Activated CD8-positive, alpha-beta memory T cell treated with anti-CD3 and anti-CD28 coated beads for 4 hours (primary cell): Measurements from ENCODE around the gene PCAT6.
"Not testable (repeated sequence)": the region's sequence is repeated elsewhere in the genome, so short reads cannot be mapped to it uniquely, and the experiment has no call there.

Experiments
- DNase-seq, 2 donors: peaks; one replicate each; pipeline ENCODE4 v3.0.0-alpha.2; 2020; ENCODE audit warnings: low read depth in 2 of 2

PCAT6 gene

GRCh38 chr1:202810615-202811295 is at the start of gene PCAT6:
TSS of gene PCAT6 (plus strand) at chr1:202810954.
- peak; percentile 71 to 76 for DNase-seq

- DNase-seq = no peak
These were observed 48.7 kb upstream of the PCAT6 start for GRCh38 chr1:202762019-202762418.

DNA sequence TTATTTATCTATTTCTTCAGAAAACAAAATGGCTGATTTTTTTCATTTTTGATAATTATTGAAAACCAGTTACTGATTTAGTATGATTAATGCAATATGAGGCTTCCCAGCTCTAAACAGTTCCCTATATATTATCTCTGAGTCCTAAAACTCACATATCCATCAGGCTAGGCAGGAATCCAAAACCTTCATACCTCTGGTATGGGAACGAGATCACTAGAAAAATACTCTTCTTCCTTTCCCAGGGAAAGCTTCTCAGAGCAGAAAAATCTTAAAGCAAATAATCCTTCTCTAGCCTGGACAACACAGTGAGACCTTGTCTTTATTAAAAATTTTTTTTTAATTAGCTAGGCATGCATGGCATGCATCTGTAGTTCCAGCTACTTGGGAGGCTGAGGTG is 45.0 kb upstream of the PCAT6 start:
- no peak for DNase-seq

GRCh38 chr1:202770135-202770534 is 40.6 kb upstream of the PCAT6 start:
- DNase-seq = no peak

DNA sequence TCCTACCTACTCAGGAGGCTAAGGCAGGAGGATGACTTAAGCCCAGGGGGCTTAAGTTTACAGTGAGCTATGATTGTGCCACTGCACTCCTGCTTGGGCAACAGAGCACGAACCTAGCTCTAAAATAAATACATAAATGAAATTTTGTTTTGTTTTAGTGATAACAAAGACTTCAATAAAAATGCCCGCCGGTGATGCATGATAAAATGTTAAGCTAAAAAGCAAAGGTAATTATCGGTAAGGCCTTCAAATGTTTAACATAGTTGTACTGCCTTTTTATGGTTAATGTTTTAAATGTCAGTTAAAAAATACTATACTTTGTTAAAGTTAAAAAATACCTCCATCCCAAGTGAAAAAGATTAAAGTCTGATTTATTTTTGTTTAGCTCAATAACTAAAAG is 29.6 kb upstream of the PCAT6 start:
- no peak for DNase-seq

DNA sequence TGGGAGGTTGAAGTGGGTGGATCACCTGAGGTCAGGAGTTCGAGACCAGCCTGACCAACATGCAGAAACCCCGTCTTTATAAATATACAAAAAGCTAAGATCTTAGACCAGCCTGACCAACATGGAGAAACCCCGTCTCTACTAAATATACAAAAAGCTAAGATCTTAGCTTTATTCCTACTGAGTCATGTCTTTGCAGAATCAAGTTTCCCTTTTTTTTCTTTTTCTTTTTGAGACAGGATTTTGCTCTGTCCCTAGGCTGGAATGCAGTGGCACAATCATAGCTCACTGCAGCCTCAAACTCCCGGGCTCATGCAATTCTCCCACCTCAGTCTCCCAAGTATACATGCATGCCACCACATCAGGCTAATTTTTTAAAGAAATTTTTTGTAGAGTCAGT is 23.9 kb upstream of the PCAT6 start:
- no peak for DNase-seq

DNA sequence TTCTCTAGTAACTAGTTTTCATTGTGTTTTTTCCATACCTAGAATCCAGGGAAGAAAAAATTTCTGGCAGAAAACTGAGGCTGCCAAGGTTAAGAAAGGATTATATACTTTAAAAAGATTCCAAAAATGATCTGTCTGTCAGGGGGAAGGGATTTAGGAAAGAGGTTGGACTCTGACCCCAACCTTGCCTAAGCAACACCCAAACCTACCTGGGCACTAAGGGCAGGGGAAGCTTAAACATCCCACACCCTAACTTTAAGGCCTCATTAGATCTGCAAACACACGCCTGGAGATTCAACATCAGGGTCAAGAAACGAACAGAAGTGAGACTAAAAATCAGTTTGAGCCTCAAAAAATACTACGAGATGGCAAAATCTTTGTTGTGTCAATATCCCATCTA is 22.0 kb upstream of the PCAT6 start:
- DNase-seq = no peak

GRCh38 chr1:202791077-202791747 is 19.5 kb upstream of the PCAT6 start:
- DNase-seq = no peak

DNA sequence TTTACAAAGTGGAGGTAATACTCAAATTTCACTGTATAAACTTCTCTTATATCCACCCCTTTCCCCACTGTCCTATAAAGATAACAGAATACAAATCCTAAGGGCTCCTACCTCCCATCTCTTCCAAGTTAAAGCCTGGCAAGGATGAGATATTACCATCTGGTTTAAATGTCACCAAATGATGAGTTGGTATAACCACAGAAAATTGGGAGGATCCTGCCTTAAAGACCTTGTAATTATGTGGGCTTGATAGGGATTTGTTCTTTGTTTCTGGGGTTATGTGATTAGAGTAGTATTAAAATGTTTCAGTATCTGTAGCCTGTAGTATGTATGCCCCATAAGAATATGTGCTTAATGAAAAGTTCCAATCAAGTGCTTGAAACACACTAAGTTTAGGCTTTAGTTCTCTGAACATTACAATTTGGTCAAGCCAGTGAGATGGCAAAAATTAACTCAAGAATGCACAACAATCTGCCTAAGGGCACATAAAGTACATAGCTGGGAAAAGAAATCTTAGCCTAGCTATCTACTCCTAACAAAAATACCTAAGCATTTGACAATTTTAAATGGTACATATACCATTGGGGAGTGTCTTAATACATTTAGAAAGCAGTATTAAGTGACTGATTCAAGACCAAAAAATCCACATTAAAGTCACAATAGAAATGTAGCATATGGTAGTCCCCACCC is 16.6 kb upstream of the PCAT6 start:
- DNase-seq = no peak

DNA sequence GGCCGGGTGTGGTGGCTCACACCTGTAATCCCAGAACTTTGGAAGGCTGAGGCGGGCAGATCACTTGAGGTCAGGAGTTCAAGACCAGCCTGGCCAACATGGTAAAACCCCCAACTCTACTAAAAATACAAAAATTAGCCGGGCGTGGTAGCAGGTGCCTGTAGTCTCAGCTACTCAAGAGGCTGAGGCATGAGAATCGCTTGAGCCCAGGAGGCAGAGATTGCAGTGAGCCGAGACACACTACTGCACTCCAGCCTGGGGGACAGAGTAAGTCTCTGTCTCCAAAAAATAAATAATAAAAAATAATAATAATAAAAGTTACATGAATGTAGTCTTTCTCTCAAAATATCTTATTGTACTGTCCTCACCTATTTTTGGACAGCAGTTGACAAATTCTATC is 15.8 kb upstream of the PCAT6 start:
- not testable (repeated sequence) for DNase-seq

GRCh38 chr1:202796670-202797069 is 14.1 kb upstream of the PCAT6 start:
- DNase-seq = no peak

DNA sequence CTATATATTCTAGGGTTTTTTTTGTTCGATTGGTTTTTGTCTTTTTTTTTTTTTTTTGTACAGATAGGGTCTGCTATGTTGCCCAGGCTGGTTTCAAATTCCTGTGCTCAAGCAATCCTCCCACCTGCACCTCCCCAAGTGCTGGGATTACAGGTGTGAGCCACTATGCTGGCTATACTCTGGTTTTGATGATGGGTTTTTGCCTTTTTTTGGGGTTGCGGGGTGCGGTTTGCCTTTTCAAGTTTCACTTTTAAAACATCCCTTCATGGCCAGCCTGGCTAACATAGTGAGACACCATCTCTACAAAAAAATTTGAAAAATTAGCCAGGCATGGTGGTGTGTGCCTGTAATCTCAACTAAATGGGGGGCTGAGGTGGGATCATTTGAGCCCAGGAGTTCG is 12.5 kb upstream of the PCAT6 start:
- no peak for DNase-seq

DNA sequence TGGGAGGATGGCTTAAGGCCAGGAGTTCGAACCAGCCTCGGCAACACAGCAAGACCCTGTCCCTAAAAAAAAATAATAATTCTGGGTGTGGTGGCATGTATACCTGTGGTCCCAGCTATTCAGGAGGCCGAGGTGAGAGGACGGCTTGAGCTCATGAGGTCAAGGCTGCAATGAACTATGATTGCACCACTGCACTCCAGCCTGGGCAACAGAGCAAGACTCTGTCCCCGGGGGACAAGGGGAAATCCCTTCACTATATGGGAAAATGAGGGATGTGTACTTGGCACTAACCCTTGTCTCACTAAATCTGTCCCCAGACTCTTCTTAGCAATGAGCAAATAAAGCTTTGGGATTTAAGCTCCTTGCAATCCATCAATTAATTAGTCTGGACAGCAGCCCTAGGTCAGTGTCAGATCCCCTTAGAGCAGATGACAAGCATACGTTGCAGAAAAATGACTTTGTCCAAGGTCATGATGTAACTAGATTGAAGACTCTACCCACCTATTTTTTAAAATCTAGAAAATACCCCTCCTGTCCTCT is 11.9 kb upstream of the PCAT6 start:
- no peak for DNase-seq

GRCh38 chr1:202800742-202801141 is 10.0 kb upstream of the PCAT6 start:
- DNase-seq = no peak

DNA sequence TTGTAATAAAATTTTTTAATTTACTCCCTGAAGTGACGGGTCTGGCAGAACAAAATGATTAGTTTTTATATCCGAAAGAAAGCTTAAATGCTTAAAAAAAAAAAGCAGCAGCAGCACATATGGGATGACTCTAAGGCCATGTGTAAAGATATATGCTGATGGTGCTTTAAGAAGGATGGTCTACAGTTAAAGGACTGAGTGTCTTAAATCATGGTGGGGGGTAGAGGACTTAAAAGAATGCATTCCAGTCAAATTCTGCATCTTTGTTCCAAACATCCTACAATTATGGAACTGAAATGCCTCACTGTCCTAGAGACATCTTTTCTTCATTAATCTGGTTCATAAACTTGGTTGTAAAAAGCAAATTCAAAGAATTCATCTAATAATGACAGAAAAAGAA is 9.6 kb upstream of the PCAT6 start:
- no peak for DNase-seq

DNA sequence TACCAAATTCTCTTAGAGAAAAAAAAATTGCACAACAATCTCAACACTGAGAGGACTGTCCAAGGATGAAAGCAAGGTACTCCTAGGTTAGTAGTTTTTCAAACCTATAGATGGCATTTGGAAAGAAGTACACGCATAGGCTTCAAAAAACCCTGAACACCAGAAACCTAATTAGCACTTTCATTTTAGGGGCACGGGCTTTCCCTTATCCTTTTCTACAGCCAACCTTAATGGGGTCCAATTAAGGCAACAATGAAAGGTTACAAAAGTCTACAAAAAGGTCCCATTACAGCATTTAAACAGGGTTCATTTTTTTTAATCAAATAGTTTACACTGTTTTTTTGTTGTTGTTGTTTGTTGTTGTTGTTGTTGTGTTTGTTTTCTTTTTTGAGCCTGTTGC is 8.7 kb upstream of the PCAT6 start:
- no peak for DNase-seq

- DNase-seq = no peak
These were observed 7.5 kb upstream of the PCAT6 start for GRCh38 chr1:202802998-202803932.

DNA sequence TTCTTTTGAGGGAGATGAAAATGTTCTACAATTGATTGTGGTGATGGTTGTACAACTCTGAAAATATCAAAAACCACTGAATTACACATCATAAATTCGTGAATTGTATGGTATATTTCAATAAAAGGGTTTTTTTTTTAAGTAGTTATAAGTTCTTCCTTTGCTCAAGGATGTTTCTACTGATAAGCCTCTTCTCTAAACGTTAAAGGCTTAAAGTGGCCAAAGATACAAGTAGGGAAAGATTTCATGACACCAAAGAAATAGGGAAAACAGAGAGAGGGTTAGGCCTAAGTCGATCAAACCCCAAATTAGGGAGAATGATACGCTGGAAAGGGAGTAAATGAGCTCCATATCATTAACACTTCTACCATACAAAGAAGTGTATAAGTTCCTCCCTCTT is 6.6 kb upstream of the PCAT6 start:
- DNase-seq = no peak

GRCh38 chr1:202805886-202806844 is 4.6 kb upstream of the PCAT6 start:
- DNase-seq = no peak

DNA sequence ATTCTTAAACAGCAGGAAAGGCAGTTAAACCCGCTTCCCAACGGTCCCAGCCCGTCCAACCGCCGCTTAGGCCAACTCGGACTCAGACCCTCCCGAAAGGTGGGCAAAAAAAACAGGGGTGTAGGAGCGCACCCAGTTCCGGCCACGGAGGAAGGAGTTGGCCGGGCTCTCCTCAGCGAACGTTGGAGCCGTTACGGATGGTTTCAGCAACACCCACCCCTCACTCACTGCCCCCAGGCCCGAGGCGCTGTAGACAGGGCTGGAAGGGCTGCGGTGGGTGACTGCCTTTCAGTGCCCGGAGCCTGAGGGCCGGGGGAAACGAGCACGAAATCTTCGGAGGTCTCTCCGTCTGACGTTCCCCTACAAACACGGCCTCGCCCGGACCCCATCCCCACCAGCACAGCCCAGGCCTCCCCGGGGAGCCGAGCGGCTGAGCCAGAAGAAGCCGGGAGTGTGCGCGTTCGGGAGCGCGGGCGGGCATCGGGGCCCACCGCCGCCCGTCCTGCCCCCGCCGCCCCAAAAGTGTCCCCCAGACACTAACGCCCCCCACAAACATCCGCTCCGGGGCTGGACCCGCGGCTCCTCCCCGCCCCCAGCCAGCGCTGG is 3.8 kb upstream of the PCAT6 start:
- DNase-seq = no peak
